Neutrophil (primary cell): ENCODE measurements around the gene LTBP1.

Source experiments
- H3K27ac ChIP-seq: fragments of 200-600 bp; sonication (generic); 2 replicates; pipeline ENCODE4 v1.5.1; 2016; ENCODE audit warnings: mild to moderate bottlenecking, moderate library complexity
- H3K27me3 ChIP-seq: fragments of 200-600 bp; sonication (generic); 2 replicates; pipeline ENCODE4 v1.6.0; 2016; ENCODE audit warnings: mild to moderate bottlenecking
- H3K36me3 ChIP-seq: fragments of 200-600 bp; sonication (generic); 2 replicates; pipeline ENCODE4 v1.5.1; 2017
- H3K4me1 ChIP-seq, 2 experiments: fragments of 200-600 bp in 1 of 2; sonication (generic) in 1 of 2; 1 replicate in 1 of 2; 2 replicates in 1 of 2; pipeline versions ENCODE4 v1.5.1 to v1.6.1; 2013 to 2016; ENCODE audit warnings: low read depth in 1 of 2, low read length in 1 of 2, mild to moderate bottlenecking in 1 of 2, moderate library complexity in 1 of 2; ENCODE audit not compliant: control insufficient read depth in 1 of 2, insufficient read depth in 1 of 2
- H3K4me3 ChIP-seq, 2 experiments: fragments of 200-600 bp in 1 of 2; sonication (generic) in 1 of 2; 1 replicate in 1 of 2; 2 replicates in 1 of 2; pipeline ENCODE4 v1.5.1; 2013 to 2016; ENCODE audit warnings: low read depth in 1 of 2, low read length in 1 of 2, mild to moderate bottlenecking in 1 of 2, moderate library complexity in 1 of 2
- H3K9me3 ChIP-seq: fragments of 200-600 bp; sonication (generic); 2 replicates; pipeline ENCODE4 v1.5.1; 2016
- CTCF ChIP-seq: fragments of 200-600 bp; sonication (generic); IDR thresholded peaks from 2 replicates; pipeline ENCODE4 v1.5.1; 2016; ENCODE audit warnings: antibody characterized with exemption

Gene LTBP1

GRCh38 chr2:33392366-33392765, 445.6 kb downstream of the LTBP1 start:
- Histone ChIP-seq H3K4me1 (no peaks in the 10 kb centered on the region), H3K27me3 (no peaks in the 10 kb centered on the region), H3K9me3 (no peaks in the 10 kb centered on the region), H3K4me3 (no peak overlapping the region), H3K36me3 (no peaks in the 10 kb centered on the region), H3K27ac (no peak overlapping the region)
- no peak for TF ChIP-seq CTCF

GRCh38 chr2:33395034-33395433, 448.3 kb downstream of the LTBP1 start:
- Histone ChIP-seq H3K27ac (no peak overlapping the region), H3K27me3 (no peaks in the 10 kb centered on the region), H3K4me1 (no peaks in the 10 kb centered on the region), H3K36me3 (no peaks in the 10 kb centered on the region), H3K4me3 (no peak overlapping the region), H3K9me3 (no peaks in the 10 kb centered on the region)
- TF ChIP-seq CTCF, result no peak

- no peaks in the 10 kb centered on the region for H3K27me3 ChIP-seq
- no peaks in the 10 kb centered on the region for H3K9me3 ChIP-seq
- no peaks in the 10 kb centered on the region for H3K4me1 ChIP-seq
- no peak for TF ChIP-seq CTCF
- H3K36me3 ChIP-seq, result no peaks in the 10 kb centered on the region
- no peak overlapping the region for H3K27ac ChIP-seq
- H3K4me3 ChIP-seq, result no peak overlapping the region
Observed at GRCh38 chr2:33395655-33396249, 449.0 kb downstream of the LTBP1 start.

GRCh38 chr2:33404321-33404720, 457.6 kb downstream of the LTBP1 start:
- no peak for TF ChIP-seq CTCF
- H3K27me3 ChIP-seq, result no peaks in the 10 kb centered on the region
- no peaks in the 10 kb centered on the region for H3K36me3 ChIP-seq
- H3K4me1 ChIP-seq, result no peaks in the 10 kb centered on the region
- no peaks in the 10 kb centered on the region for H3K9me3 ChIP-seq
- H3K4me3 ChIP-seq, result no peak overlapping the region
- H3K27ac ChIP-seq, result no peak overlapping the region

DNA sequence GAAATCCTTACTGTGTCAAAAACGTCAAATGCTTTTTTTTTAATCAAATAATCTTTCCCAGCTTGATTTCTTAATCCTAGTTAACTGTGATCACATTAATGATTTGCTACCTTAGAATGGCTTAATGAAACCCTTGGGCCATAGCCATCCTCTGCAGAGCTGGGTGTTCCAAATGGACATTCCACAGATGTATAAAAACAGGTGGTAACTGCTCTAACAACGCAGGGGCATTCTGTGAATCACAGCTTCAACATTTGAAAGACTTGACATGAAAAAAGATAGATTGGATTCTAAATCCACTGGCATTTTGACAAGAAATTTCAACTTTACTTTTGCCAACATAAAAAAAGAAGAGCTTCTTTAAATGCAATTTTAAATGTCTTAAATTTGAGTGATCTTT, 459.9 kb downstream of the LTBP1 start:
- Histone ChIP-seq H3K9me3 (no peaks in the 10 kb centered on the region), H3K4me3 (no peak overlapping the region), H3K4me1 (no peaks in the 10 kb centered on the region), H3K27ac (no peak overlapping the region), H3K36me3 (no peaks in the 10 kb centered on the region), H3K27me3 (no peaks in the 10 kb centered on the region)
- TF ChIP-seq CTCF, result no peak

- no peaks in the 10 kb centered on the region for H3K36me3 ChIP-seq
- H3K4me3 ChIP-seq, result no peak overlapping the region
- no peak overlapping the region for H3K27ac ChIP-seq
- H3K4me1 ChIP-seq, result no peaks in the 10 kb centered on the region
- H3K9me3 ChIP-seq, result no peaks in the 10 kb centered on the region
- TF ChIP-seq CTCF, result no peak
- H3K27me3 ChIP-seq, result no peaks in the 10 kb centered on the region
Observed at GRCh38 chr2:33408109-33408508, 461.4 kb downstream of the LTBP1 start.
